AG04450 (cell line): ENCODE measurements around the gene PM20D1. TPM values are rescaled to one million over a fixed set of nuclear protein-coding genes. Genes with fewer than 3 reads are reported as not detected.

Experiments used
- CTCF ChIA-PET: fragments of 300-600, 350-600 bp; formaldehyde crosslinking; extraction: SDS; loops from one replicate; lab custom pipeline; 2022; ENCODE audit warnings: antibody characterized with exemption, inconsistent platforms; lab: Charles Lee
- POLR2A ChIA-PET: fragments of 350-600 bp; formaldehyde crosslinking; extraction: SDS; loops from one replicate; lab custom pipeline; 2021; ENCODE audit warnings: antibody characterized with exemption, inconsistent platforms; lab: Yijun Ruan, JAX
- DNase-seq: peaks from one replicate; pipeline ENCODE4 v3.0.0-alpha.2; 2011; ENCODE audit warnings: low read depth, low spot score
- H3K27ac ChIP-seq: one replicate; pipeline ENCODE4 v1.5.1; 2012; ENCODE audit warnings: low read depth, low read length, control low read depth
- H3K27me3 ChIP-seq: one replicate; pipeline ENCODE4 v1.6.0; 2012; ENCODE audit warnings: low read length; ENCODE audit not compliant: control insufficient read depth, insufficient read depth
- H3K4me3 ChIP-seq: 2 replicates; pipeline ENCODE4 v1.5.1; 2011; ENCODE audit warnings: mild to moderate bottlenecking, low read depth, low read length, control low read depth
- H3K9me3 ChIP-seq: 2 replicates; pipeline ENCODE4 v1.5.1; 2012; ENCODE audit warnings: low read length; ENCODE audit not compliant: control insufficient read depth, insufficient read depth
- CTCF ChIP-seq: IDR thresholded peaks from 2 replicates; pipeline ENCODE4 v1.5.1; 2011; ENCODE audit warnings: low read depth, low read length, control low read depth, inconsistent platforms
- polyA plus RNA-seq: library from polyadenylated mRNA; depleted of rRNA; stranded (reverse); fragments of >200 nt; gene quantifications from 2 replicates; pipeline ENCODE4 v1.2.3, GENCODE V29; 2011

PM20D1 gene
- polyA plus RNA-seq, 1 experiment: not detected

- H3K9me3 ChIP-seq: no peaks in the 10 kb centered on the region
- TF ChIP-seq CTCF: no peak
- POLR2A ChIA-PET: no interaction called here
- no peaks in the 10 kb centered on the region for H3K27me3 ChIP-seq
- DNase-seq: no peak
- H3K27ac ChIP-seq: no peak overlapping the region
- no peak overlapping the region for H3K4me3 ChIP-seq
- CTCF ChIA-PET: interaction anchor here (1.1 to 5.2 kb wide), 2 partner anchors 128 to 191 kb away, joined by 4 to 42 read pairs; no protein-coding TSS in a partner anchor
These were observed 63.3 kb downstream of the PM20D1 start for GRCh38 chr1:205786601-205787000.

DNA sequence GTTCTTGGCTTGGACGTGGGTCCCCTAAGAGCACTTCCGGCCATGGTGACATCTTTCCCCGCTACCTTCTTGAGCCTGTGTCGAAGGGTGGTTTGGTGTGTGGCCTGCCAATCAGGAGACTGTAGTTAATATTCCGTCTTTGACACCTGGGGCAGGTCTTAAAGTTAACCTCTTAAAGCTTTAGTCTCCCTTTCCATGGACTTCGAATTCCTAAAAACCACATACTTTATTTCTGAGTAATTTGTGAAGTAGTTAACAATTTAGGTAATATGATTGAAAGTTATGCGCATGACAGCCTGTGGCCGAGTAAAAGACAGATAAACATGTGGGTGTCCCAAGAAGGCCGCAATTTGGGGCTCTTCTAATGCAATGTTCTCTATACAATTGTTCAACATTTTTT is 64.5 kb downstream of the PM20D1 start:
- Histone ChIP-seq H3K4me3 (no peak overlapping the region), H3K9me3 (no peaks in the 10 kb centered on the region), H3K27me3 (no peaks in the 10 kb centered on the region), H3K27ac (no peak overlapping the region)
- TF ChIP-seq CTCF: no peak
- ChIA-PET CTCF (interaction anchor here (0.6 to 5.2 kb wide), 2 partner anchors 128 to 192 kb away, joined by 3 to 42 read pairs; no protein-coding TSS in a partner anchor), POLR2A (no interaction called here)
- no peak for DNase-seq

GRCh38 chr1:205783904-205784303 is 66.0 kb downstream of the PM20D1 start:
- ChIA-PET CTCF (interaction anchor here (0.9 kb wide), 1 partner anchor 135 kb away, joined by 3 read pairs; no protein-coding TSS in a partner anchor), POLR2A (no interaction called here)
- H3K27me3 ChIP-seq: no peaks in the 10 kb centered on the region
- no peaks in the 10 kb centered on the region for H3K9me3 ChIP-seq
- H3K27ac ChIP-seq: no peak overlapping the region
- no peak for TF ChIP-seq CTCF
- no peak for DNase-seq
- no peak overlapping the region for H3K4me3 ChIP-seq

GRCh38 chr1:205783433-205783795 is 66.5 kb downstream of the PM20D1 start:
- ChIA-PET POLR2A (no interaction called here), CTCF (interaction anchor here (1.6 to 2.4 kb wide), 2 partner anchors 9 to 194 kb away, joined by 8 to 9 read pairs; no protein-coding TSS in a partner anchor)
- Histone ChIP-seq H3K4me3 (no peak overlapping the region), H3K27ac (no peak overlapping the region), H3K27me3 (no peaks in the 10 kb centered on the region), H3K9me3 (no peaks in the 10 kb centered on the region)
- no peak for DNase-seq
- TF ChIP-seq CTCF: no peak

DNA sequence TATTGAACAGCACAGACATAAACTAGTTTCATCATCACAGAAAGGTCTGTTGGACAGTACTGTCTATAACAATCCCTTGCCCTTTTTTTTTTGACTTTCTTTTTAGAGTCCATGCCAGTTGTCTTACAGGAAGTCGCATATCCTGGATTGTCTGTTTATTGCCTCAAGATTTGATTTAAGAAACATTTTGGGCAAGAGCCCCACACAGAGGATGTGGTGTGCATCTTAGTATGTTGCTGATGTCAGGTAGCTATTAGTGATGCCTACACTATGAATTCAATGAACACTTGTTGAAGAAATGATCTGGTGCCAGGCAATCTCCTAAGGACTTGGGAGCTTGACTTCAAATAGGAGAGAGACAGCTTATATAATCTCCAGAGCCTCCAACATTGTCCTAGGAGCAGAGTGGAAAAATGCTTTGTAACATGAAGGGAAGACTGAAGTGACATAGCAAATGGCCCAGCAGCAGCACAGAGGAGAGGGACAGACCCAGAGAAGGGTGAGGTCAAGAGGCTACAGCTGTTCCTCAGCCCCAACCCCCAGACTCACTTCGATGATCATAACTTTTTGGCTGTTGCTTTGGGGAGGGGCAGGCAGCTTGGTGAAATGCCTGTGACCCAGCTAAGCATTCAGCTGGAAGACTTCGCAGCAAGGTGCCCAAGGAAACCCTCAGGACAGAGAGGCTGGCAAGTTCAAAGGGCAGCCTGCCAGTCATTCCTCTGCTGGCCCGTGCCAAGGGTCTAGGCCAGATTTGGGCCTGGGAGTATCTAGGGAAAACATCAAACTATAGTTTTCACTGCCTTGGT is 67.1 kb downstream of the PM20D1 start:
- peaks cover 1% of the 10 kb centered on the region for H3K27me3 ChIP-seq
- POLR2A ChIA-PET: no interaction called here
- no peak overlapping the region for H3K4me3 ChIP-seq
- no peaks in the 10 kb centered on the region for H3K9me3 ChIP-seq
- no peak for DNase-seq
- TF ChIP-seq CTCF: no peak
- CTCF ChIA-PET: interaction anchor here (0.5 to 2.4 kb wide), 4 partner anchors 9 to 194 kb away, joined by 3 to 9 read pairs (median 8); no protein-coding TSS in a partner anchor
- H3K27ac ChIP-seq: no peak overlapping the region
